Measurements from ENCODE around the gene ZNF443. TPM values are rescaled to one million over a fixed set of nuclear protein-coding genes. Genes with fewer than 3 reads are reported as not detected.
A peak's percentile ranks its signal among the peaks of the same experiment; 100 is the strongest.
"Not testable (repeated sequence)": the region's sequence is repeated elsewhere in the genome, so short reads cannot be mapped to it uniquely, and the experiment has no call there.

ZNF443 gene
- total and polyA plus RNA-seq, 12 donors, result 0.72 to 8.2 (median 3.5) TPM

GRCh38 chr19:12399901-12400632, 40.8 kb downstream of the ZNF443 start:
- H3K9me3 ChIP-seq (replicated peaks in 1 of 3); H3K36me3 ChIP-seq (replicated peaks in 1 of 2); H3K27me3 ChIP-seq; H3K4me1 ChIP-seq (replicated peaks in 1 of 2); intact Hi-C loops (cut with DNase I): not testable (repeated sequence)
- WGBS, 4 donors, result 2 to 5% (median 3%) methylated on average over 12 to 23 of the region's 23 CpGs
- Histone ChIP-seq H3K4me3 (peak overlapping the region in 3 of 4 donors; percentile 32 to 91 (median 69)), H3K27ac (peak overlapping the region; percentile 53 to 90 (median 85))
- TF ChIP-seq, protein P1, sequence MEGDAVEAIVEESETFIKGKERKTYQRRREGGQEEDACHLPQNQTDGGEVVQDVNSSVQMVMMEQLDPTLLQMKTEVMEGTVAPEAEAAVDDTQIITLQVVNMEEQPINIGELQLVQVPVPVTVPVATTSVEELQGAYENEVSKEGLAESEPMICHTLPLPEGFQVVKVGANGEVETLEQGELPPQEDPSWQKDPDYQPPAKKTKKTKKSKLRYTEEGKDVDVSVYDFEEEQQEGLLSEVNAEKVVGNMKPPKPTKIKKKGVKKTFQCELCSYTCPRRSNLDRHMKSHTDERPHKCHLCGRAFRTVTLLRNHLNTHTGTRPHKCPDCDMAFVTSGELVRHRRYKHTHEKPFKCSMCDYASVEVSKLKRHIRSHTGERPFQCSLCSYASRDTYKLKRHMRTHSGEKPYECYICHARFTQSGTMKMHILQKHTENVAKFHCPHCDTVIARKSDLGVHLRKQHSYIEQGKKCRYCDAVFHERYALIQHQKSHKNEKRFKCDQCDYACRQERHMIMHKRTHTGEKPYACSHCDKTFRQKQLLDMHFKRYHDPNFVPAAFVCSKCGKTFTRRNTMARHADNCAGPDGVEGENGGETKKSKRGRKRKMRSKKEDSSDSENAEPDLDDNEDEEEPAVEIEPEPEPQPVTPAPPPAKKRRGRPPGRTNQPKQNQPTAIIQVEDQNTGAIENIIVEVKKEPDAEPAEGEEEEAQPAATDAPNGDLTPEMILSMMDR (IDR thresholded peaks at IDR 0.05), result peak in 1 of 6 experiments; percentile 10
- TF ChIP-seq POLR2A (IDR thresholded peaks at IDR 0.05), result peak in 1 of 2 donors; percentile 28
- DNase-seq, result peak in 6 of 7 donors; percentile 17 to 58 (median 35)

- H3K36me3 ChIP-seq (replicated peaks in 1 of 2), result peaks cover 0 to 13% of the 10 kb centered on the region in 2 donors
- H3K4me3 ChIP-seq; intact Hi-C loops (cut with DNase I); H3K27ac ChIP-seq; H3K9me3 ChIP-seq (replicated peaks in 1 of 3); DNase-seq; H3K4me1 ChIP-seq (replicated peaks in 1 of 2); H3K27me3 ChIP-seq: not testable (repeated sequence)
- WGBS, 4 donors, result 94 to 98% (median 98%) methylated on average over 6 of the region's 6 CpGs
These were observed 49.7 kb downstream of the ZNF443 start for GRCh38 chr19:12391148-12391547.

DNA sequence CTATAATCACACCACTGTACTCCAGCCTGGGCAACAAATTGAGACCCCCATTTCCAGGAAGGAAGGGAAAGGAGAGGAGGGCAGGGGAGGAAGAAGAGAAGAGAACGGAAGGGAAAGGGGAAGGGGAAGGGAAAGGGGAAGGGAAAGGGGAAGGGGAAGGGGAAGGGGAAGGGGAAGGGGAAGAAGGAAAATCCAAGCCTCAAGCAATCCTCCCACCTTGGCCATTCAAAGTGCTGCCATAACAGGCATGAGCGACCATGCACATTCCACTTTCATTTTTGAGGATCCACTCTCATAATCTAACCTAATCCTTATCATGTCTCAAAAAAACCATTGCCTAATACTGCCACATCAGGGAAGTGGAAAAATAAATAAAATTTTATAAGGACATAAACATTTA, 54.5 kb downstream of the ZNF443 start:
- H3K4me1 ChIP-seq (replicated peaks in 1 of 2); H3K27ac ChIP-seq; H3K27me3 ChIP-seq; intact Hi-C loops (cut with DNase I); H3K9me3 ChIP-seq (replicated peaks in 1 of 3); DNase-seq; H3K4me3 ChIP-seq; H3K36me3 ChIP-seq (replicated peaks in 1 of 2): not testable (repeated sequence)
- 83 to 100% (median 95%) methylated on average over 1 to 2 of the region's 2 CpGs for WGBS, 4 donors

GRCh38 chr19:12380444-12380737, 60.4 kb downstream of the ZNF443 start:
- no peaks in the 10 kb centered on the region for H3K36me3 ChIP-seq (replicated peaks in 1 of 2)
- TF ChIP-seq, protein P1 (IDR thresholded peaks at IDR 0.05), result no peak
- no peak for TF ChIP-seq POLR2A (IDR thresholded peaks at IDR 0.05)
- intact Hi-C loops (cut with DNase I), result no loop called here
- no peak for DNase-seq
- H3K27me3 ChIP-seq, result no peaks in the 10 kb centered on the region
- H3K4me1 ChIP-seq (replicated peaks in 1 of 2), result no peaks in the 10 kb centered on the region
- H3K9me3 ChIP-seq (replicated peaks in 1 of 3), result peaks cover 0 to 21% (median 0%) of the 10 kb centered on the region in 3 donors
- H3K27ac ChIP-seq, result no peak overlapping the region
- no peak overlapping the region for H3K4me3 ChIP-seq
- WGBS, 4 donors, result 73 to 92% (median 91%) methylated on average over 2 of the region's 2 CpGs

DNA sequence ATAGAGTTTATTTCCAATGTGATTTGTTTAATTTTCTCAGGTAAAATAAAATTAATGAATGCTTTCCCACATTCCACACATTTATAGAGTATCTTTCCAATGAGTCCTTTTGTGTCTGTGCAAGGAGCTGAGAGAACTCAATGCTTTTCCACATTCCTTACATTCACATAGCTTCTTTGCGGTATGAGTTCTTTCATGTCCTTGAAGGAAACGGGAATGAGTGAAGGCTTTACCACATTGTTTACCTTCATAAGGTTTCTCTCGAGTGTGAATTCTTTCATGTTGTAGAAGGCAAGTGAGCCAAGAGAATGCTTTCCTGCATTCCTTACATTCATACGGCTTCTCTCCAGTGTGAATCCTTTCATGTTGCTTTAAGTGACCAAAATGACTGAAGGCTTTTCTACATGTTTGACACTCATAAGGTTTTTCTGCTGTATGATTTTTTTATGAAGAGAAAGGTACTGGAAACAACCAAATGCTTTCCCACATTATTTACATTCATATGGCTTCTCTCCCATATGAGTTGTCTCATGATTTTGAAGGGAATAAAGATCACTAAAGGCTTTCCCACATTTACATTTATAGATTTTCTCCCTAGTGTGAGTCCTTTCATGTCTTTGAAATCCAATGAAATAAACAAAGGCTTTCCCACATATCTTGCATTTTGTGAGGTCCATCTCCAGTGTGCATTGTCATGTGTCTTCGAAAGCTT, 60.9 kb downstream of the ZNF443 start:
- WGBS, 4 donors, result 86 to 91% (median 89%) methylated on average over 5 of the region's 5 CpGs
- Histone ChIP-seq H3K36me3 (replicated peaks in 1 of 2) (no peaks in the 10 kb centered on the region), H3K9me3 (replicated peaks in 1 of 3) (peaks cover 0 to 21% (median 0%) of the 10 kb centered on the region in 3 donors), H3K4me3 (no peak overlapping the region), H3K4me1 (replicated peaks in 1 of 2) (no peaks in the 10 kb centered on the region), H3K27ac (no peak overlapping the region), H3K27me3 (no peaks in the 10 kb centered on the region)
- TF ChIP-seq, protein P1 (IDR thresholded peaks at IDR 0.05), result no peak
- TF ChIP-seq POLR2A (IDR thresholded peaks at IDR 0.05), result no peak
- intact Hi-C loops (cut with DNase I), result no loop called here
- no peak for DNase-seq

Other genes with a start within 250 kb of the ZNF443 start
- 10 to 100 TPM in 5 of 9 donors, 1 to 10 TPM in 4; 2.8 to 12.6 (median 10.4) TPM for gene ZNF44, start 146.1 kb downstream of the ZNF443 start, total RNA-seq
- 10 to 100 TPM; 10.8 to 14.8 (median 11.5) TPM for gene ZNF44, start 146.1 kb downstream of the ZNF443 start, polyA plus RNA-seq
- 10 to 100 TPM in 2 of 9 donors, 1 to 10 TPM in 7; 1.8 to 10.6 (median 5.1) TPM for gene ZNF563, start 107.4 kb downstream of the ZNF443 start, total RNA-seq
- gene ZNF563, start 107.4 kb downstream of the ZNF443 start, polyA plus RNA-seq, result 1 to 10 TPM; 1.8 to 5.2 (median 2.7) TPM
- 1 to 10 TPM; 1.4 to 7.3 (median 3.5) TPM for gene ZNF442, start 75.3 kb downstream of the ZNF443 start, total RNA-seq
- gene ZNF442, start 75.3 kb downstream of the ZNF443 start, polyA plus RNA-seq, result 1 to 10 TPM in 1 of 3 donors, under 1 TPM in 2; 0.77 to 2.1 (median 0.88) TPM
- gene ZNF799, start 39.8 kb downstream of the ZNF443 start, total RNA-seq, result 1 to 10 TPM; 1.5 to 5.9 (median 3.6) TPM
- 10 to 100 TPM in 1 of 3 donors, 1 to 10 TPM in 2; 4.0 to 11.1 (median 5.6) TPM for gene ZNF799, start 39.8 kb downstream of the ZNF443 start, polyA plus RNA-seq
- 1 to 10 TPM; 1.4 to 5.4 (median 4.3) TPM for gene ZNF709, start 43.8 kb upstream of the ZNF443 start, total RNA-seq
- 1 to 10 TPM; 1.2 to 2.9 (median 1.9) TPM for gene ZNF709, start 43.8 kb upstream of the ZNF443 start, polyA plus RNA-seq
- 10 to 100 TPM in 3 of 9 donors, 1 to 10 TPM in 6; 3.4 to 10.5 (median 9.8) TPM for gene ZNF564, start 110.5 kb upstream of the ZNF443 start, total RNA-seq
- 10 to 100 TPM in 1 of 3 donors, 1 to 10 TPM in 2; 4.3 to 12.5 (median 7.8) TPM for gene ZNF564, start 110.5 kb upstream of the ZNF443 start, polyA plus RNA-seq
- gene ZNF490, start 169.8 kb upstream of the ZNF443 start, total RNA-seq, result 10 to 100 TPM in 2 of 9 donors, 1 to 10 TPM in 7; 5.3 to 10.9 (median 6.8) TPM
- gene ZNF490, start 169.8 kb upstream of the ZNF443 start, polyA plus RNA-seq, result 1 to 10 TPM in 1 of 3 donors, under 1 TPM in 2; 0.34 to 2.6 (median 0.97) TPM
- gene ZNF791, start 169.9 kb upstream of the ZNF443 start, total RNA-seq, result 10 to 100 TPM in 7 of 9 donors, 1 to 10 TPM in 2; 6.9 to 33.4 (median 17.7) TPM
- gene ZNF791, start 169.9 kb upstream of the ZNF443 start, polyA plus RNA-seq, result 10 to 100 TPM in 1 of 3 donors, 1 to 10 TPM in 2; 6.0 to 21.9 (median 7.3) TPM
- gene MAN2B1, start 225.7 kb upstream of the ZNF443 start, total RNA-seq, result 100 to 1,000 TPM in 6 of 9 donors, 10 to 100 TPM in 3; 25.0 to 131 (median 111) TPM
- 100 to 1,000 TPM in 2 of 3 donors, 10 to 100 TPM in 1; 19.5 to 194 (median 152) TPM for gene MAN2B1, start 225.7 kb upstream of the ZNF443 start, polyA plus RNA-seq
- 10 to 100 TPM; 10.6 to 20.5 (median 13.9) TPM for gene WDR83, start 225.8 kb upstream of the ZNF443 start, total RNA-seq
- gene WDR83, start 225.8 kb upstream of the ZNF443 start, polyA plus RNA-seq, result 10 to 100 TPM in 2 of 3 donors, 1 to 10 TPM in 1; 3.9 to 68.5 (median 56.1) TPM
- 100 to 1,000 TPM in 5 of 9 donors, 10 to 100 TPM in 4; 80.4 to 197 (median 121) TPM for gene DHPS, start 240.9 kb upstream of the ZNF443 start, total RNA-seq
- gene DHPS, start 240.9 kb upstream of the ZNF443 start, polyA plus RNA-seq, result 100 to 1,000 TPM in 2 of 3 donors, 10 to 100 TPM in 1; 64.5 to 166 (median 137) TPM
- not detected for gene GNG14, start 247.0 kb upstream of the ZNF443 start, total RNA-seq
- gene GNG14, start 247.0 kb upstream of the ZNF443 start, polyA plus RNA-seq, result not detected

Data from adrenal gland (tissue), 12 donors.